Measurements from ENCODE around the gene SLAMF9.

DNA sequence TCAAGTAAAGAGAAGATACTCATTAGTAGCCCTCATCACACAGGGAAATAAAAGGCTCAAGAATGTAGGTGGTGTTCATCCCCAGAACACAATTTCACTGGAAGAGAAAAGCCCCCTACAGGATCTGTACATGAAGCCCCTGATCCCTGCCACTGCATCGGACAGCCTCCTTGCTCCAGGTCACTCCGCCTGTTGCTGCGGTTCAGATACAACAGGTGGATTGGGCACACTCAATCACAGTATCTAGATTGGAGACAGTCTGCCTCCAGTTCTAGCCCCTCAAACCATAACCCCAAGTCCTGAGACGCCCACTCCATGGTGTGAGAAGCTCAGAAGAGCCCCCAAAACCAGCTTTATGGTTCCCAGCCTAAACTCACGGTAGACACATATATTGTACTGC is 1.1 kb downstream of the SLAMF9 start:
- TF ChIP-seq, protein P1, sequence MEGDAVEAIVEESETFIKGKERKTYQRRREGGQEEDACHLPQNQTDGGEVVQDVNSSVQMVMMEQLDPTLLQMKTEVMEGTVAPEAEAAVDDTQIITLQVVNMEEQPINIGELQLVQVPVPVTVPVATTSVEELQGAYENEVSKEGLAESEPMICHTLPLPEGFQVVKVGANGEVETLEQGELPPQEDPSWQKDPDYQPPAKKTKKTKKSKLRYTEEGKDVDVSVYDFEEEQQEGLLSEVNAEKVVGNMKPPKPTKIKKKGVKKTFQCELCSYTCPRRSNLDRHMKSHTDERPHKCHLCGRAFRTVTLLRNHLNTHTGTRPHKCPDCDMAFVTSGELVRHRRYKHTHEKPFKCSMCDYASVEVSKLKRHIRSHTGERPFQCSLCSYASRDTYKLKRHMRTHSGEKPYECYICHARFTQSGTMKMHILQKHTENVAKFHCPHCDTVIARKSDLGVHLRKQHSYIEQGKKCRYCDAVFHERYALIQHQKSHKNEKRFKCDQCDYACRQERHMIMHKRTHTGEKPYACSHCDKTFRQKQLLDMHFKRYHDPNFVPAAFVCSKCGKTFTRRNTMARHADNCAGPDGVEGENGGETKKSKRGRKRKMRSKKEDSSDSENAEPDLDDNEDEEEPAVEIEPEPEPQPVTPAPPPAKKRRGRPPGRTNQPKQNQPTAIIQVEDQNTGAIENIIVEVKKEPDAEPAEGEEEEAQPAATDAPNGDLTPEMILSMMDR (IDR thresholded peaks at IDR 0.05; ENCODE audit: low read length) = no peak
- TF ChIP-seq EZH2phosphoT487 (IDR thresholded peaks at IDR 0.05; ENCODE audit: low read length) = no peak
- TF ChIP-seq EZH2 (optimal IDR thresholded peaks at IDR 0.05; ENCODE audit: low read depth, low read length) = no peak

Measured in MM.1S (cell line).